GM21423 (cell line): Measurements from ENCODE around the gene DOCK9.

ENCODE experiments used
- ATAC-seq: cut with Tn5 transposase; IDR thresholded peaks from one replicate; pipeline ENCODE4 v1.9.1; 2021; ENCODE audit warnings: mild to moderate bottlenecking, moderate library complexity; ENCODE audit not compliant: unreplicated experiment

The DOCK9 gene

DNA sequence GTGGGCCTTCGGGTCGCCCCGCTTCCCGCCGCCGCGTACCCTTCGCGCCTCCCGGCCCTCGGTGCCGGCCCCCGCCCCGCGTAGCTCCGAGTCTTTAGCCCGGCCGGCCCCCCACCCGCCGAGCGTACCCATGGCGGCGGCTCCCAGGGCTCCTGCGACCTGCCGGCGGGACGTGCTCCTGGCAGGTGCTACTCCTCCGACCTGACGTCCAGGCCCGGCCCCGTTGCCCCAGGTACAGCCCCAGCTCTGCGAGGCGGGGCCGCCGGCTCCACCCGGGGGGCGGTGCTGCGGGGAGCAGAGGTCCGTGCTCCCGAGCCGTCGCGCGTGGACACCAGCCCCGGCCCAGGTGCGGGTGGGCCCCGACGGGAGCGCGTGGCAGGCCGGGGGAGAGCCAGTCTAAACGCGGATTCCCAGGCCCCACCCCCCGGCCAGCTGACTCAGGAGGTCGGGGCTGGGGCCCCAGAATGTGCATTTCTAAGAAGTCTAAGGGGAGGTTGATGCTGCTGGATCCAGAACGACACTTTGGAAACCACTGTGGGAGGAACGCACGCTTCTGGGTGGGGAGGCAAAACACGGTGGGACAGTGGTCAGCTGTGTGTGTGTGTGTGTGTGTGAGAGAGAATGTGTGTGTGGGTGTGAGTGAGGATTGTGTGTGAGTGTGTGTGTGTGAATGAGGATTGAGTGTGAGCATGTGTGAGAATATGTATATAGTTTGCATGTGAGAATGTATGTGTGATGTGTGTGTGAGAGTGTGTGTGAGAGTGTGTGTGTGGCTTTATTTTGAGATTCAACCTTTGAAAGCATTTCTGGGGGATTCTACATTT, 225.2 kb downstream of the DOCK9 start, which contains the start of gene SLC15A1:
SLC15A1 (minus strand) TSS at position 206 of the 824 bp plus-strand sequence; CDS start at position 132, 74 bp downstream.
- no peak for ATAC-seq

DNA sequence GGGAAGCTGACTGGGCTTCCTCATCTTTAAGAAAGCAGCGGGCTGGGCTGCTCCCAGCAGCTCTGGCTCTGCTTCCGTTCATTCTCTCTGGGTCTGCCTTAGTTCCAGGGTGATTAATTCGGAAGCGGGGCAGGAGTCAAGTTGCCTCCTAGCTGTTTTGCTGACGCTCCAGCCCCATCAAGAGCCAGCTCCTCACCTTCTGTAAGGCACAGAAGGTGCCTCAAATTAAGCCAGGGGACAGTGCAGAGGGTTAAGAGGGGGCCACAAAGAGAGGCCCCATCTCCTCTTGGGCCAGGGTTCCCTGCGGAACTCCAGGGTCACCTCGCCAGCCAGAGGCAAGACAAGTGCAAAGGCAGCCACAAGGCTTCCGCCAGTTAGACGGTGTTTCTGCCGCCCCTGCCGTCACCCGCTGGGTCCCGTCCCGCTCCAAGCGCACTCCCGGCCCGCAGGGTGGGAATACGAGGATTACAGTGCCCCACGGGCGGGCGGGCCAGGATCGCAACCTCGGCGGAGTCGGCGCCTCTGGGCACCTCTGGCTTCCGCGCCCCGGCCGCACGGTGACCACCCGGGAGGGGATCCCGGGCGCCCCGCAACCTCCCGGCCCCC, 225.9 kb downstream of the DOCK9 start:
- ATAC-seq = no peak

DNA sequence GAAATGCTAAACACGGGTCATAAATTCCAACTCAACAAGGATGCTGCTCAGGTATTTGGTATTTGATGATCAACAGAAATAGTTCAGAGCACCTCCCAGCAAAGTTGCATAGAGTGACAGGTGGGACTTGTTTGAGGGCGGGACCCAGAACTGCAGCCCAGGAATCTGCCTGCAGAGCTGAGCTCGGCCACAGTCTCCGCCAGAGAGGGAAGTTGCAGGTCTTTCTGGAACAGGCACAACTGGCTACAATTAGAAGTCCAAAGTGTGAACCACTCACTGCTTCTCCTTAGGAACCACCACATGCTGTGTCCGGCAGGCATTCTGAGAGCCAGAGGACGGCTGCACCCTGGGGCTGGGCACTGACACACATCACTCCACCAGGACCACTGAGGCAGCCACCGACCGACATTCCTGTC, 226.5 kb downstream of the DOCK9 start:
- no peak for ATAC-seq

DNA sequence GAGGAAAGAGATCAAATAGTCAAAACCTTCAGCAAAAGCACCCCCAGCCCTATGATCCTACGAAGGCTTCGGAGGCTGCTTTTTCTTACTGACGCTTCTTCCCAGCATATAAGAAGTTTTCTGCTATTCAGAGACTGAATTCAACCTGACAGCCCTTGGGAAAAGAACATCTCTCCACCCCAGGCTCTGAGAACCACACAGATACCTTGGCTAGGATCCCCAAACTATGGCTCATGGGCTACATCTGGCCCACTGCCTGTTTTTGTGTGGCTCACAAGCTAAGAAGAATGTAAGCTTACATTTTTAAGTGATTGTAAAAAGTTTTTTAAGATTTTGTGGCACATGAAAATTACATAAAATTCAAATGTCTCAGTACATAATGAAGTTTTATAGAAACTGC, 228.4 kb downstream of the DOCK9 start:
- no peak for ATAC-seq

DNA sequence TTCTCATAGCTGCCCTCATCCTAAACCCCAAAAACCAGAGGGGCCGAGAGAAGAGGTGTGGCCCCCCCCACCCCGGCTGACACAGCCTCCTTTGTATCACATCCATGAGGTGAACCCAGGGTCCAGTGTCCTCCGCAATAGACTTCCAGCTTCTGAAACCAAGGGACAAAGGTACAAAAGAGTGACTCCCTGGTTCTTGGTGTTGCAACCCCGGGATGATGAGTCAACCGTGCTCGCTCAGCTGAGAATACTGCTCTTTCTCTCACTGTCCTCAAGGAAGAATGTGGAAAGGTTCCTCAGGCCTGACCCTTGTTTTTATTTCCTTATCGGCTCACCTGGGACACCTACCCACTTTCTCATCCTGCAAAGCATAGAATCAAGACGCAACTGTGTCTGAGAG, 230.9 kb downstream of the DOCK9 start:
- no peak for ATAC-seq
